GM19238 (cell line): Measurements from ENCODE around the gene IFNGR2.
"Not testable (repeated sequence)": the region's sequence is repeated elsewhere in the genome, so short reads cannot be mapped to it uniquely, and the experiment has no call there.

Source experiments
- DNase-seq: peaks from one replicate; pipeline ENCODE4 v3.0.0; 2011; ENCODE audit warnings: low spot score; ENCODE audit not compliant: insufficient read length

Gene IFNGR2

DNA sequence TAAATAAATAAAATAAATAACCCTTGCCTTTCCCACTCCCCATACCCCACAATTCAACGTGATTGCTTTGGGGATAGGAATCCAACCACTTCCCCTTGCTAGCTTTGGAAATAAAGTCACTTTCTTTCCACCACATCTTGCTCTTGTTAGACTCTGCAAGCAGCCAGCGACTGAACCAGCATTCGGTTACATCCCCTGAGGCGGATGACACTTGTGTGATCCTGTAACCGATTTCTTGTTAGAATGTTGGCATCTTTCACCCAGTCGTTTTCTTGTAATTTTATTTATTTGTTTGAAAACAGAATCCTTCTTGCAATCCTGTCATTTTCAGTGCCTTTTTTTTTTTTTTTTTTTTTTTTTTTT is 1.6 kb upstream of the IFNGR2 start:
- DNase-seq = no peak

DNA sequence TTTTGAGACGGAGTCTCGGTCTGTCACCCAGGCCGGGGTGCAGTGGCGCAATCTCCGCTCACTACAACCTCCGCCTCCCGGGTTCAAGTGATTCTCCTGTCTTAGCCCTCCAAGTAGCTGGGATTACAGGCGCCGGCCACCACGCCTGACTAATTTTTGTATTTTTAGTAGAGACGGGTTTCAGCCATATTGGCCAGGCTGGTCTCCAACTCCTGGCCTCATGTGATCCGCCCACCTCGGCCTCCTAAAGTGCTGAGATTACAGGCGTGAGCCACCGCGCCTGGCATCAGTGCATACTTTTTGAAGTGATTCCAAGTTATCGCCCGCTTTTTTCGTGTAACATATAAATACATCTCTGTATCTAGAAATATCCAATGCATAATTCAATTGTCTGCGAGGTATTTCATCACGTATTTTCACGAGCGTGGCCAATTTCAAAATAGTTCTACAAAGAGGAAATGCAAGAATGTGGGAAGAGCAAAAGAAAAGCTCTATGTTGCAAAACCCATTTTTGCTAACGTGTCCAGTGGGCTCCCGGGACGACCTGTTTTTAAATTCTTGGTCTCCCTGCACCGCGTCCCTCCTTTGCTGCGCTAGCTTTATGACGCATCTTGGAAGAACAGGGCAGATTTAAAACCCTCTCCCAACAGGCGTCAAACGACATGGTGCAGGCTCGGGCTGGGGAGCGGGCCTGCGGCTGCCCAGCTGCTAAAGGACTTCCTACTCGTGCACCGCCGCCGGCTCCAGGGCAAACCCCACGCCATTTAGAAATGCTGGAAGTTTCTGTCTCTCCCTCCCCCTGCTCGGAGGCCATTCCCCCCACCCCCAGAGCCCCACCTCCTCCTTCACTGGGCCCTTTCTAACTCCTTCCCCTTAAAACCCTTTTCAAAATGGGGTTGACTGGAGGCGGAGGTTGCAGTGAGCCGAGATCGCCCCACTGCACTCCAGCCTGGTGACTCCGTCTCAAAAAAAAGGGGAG is 923 bp upstream of the IFNGR2 start:
- peak; percentile 56 for DNase-seq

DNA sequence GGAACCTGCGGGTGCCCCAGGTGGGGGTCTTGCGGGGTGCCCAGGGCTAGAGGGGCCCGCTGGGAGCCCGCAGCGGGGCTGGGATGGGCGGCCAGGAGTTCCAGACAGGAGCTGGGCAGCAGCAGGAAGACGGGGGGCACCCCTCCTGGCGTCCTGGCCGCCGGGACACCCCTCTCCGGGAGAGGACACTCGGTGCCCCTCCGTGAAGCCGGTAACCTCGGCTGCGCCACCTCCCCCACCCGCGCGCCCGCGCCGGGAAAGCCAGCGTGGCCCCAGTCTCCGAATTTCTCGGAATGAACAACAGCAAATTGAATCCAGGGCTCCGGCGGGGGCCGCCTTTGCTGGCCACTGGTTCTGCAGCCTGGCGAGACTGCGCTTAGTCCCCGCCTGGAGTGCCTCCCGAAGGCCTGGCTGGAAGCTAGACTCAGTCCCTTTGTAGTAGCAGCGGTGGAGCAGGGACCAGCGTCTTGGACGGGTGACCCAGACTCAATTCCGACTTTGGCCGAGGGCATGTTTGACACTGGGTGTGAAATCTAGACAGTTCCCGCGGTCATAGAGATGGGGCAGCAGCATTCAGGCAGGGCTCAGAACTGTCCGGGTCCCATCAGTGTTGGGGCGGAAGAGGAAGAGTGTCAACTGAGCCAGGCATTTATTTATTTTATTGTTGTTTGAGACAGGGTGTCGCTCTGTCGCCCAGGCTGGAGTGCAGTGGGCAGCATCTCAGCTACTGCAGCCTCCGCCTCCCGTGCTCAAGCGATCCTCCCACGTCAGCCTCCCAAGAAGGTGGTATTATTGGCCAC is 773 bp downstream of the IFNGR2 start:
- DNase-seq = no peak

DNA sequence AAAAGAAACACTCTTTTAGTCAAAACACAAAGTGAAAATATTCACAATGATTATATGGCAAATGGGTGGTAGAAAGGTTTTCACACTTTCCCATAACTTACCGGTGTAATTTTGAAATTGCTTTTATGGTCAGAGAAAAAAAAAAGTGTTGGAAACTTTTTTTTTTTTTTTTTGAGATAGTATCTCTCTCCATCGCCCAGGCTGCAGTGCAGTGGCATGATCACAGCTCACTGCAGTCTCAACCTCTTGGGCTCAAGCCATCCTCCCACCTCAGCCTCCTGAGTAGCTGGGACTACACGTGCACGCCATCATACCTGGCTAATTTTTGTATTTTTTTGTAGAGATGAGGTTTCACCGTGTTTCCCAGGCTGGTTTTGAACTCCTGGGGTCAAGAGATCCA is 3.3 kb downstream of the IFNGR2 start:
- DNase-seq = no peak

DNA sequence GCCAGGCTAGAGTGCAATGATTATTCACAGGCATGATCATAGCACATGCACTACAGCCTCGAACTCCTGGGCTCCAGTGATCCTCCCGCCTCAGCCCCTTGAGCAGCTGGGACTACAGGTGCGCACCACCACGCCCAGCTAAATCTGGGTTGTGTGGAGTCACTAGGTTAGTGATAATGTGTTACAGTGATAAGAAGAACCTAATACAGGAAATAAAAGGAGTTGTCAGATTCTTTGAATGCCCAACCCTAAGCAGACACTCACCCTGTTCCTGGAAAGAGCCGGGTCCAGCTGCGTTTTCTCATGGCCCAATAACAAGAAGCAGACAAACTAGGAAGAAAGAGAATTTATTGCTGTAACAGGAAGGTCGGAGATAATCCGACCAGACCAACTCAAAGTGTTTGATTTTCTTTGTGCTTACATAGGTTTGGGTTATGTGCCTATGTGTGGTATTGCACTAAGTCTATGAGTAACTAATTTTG is 8.8 kb downstream of the IFNGR2 start:
- no peak for DNase-seq

DNA sequence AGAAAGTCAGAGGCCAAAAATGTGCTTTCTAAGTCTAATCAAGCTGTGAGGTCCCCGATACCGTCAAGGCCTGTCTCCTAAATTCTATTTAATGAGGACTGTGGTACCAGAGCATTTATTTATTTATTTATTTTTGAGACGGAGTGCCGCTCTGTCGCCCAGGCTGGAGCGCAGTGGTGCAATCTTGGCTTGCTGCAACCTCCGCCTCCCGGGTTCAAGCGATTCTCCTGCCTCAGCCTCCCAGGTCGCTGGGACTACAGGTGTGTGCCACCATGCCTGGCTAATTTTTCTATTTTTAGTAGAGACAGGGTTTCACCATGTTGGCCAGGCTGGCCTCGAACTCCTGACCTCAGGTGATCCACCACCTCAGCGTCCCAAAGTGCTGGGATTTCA is 9.2 kb downstream of the IFNGR2 start:
- not testable (repeated sequence) for DNase-seq

DNA sequence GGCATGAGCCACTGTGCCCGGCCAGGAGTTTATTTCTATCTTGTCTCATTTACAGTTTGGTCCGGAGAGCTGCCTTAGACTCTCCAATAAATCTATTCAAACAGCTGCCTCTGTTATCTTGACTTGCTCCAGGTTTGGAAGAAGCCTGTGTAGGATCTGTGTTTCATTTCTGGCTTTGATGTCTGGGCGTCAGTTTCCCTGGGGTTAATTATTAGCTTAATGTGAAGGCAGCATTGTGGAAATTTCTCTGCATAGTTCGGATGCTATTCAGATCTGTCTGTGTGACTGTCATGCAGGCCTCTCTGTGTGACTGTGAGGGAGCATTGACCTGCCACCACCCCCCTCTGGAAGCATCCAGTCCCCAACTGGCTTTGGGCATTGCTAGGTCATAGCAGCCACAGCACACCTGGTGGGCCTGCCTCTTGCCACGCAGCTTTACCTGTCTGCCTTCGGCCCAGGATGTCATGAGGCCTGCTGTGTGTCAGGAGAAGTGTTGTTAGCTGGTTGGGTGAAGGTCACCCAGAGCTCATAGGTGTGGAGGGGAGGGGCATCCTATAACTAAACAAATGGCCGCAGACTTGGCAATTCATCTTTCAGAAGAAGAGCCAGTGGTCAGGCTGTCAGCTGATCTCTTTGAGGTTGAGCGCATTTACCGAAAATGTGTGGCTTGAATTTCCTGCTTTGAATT is 9.8 kb downstream of the IFNGR2 start:
- DNase-seq = peak; percentile 39

DNA sequence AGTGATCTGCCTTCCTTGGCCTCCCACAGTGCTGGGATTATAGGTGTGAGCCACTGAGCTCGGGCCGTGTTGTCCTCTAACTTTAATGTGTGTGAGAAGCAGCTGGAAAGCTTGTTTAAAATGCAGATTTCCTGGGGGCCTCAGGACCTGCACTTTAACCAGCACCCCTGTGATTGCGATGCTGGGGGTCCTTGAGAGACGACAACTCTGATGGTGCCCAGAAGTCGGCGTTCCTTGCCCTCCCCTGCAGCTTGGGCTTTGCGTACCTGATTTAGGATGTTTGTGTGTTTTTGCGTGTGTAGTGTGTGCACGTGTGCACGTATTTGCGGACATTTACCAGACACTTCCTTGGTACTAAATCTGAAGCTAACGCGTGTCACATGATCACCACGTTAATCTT is 10.9 kb downstream of the IFNGR2 start:
- no peak for DNase-seq

DNA sequence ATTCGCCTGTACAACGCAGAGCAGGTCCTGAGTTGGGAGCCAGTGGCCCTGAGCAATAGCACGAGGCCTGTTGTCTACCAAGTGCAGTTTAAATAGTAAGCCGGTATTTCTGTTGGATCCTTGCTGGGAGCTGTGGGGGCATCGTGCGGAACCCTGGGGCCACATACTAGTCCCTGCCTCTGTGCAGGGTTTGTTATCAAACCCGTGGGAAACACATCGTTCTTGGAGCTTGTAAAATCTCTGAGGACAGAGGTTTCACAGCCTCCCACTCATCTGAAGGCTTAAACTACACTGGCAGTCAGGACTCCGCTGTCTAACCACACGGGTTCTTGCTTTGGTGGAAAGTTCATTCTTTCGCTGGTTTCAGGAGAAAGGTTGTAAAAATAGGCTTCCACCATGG is 11.7 kb downstream of the IFNGR2 start:
- DNase-seq = no peak

DNA sequence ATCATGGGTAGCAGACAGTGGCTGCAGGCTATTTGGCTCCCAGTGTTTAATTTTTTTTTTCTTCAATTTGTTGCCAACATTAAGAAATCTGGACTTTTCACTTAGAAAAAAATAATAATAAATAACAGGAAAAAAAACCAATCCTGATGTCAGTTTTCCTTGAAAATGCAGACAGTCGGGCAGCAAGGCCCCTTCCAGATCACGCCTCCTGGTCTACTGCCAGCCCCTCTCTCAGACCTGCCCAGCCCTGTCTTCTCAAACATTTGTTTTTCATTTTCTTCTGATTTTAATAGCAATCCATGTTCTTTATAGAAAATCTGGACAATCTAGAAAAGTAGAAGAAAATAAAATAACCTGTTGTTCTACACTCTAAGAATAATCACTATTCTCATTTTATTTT is 15.5 kb downstream of the IFNGR2 start:
- DNase-seq = no peak

DNA sequence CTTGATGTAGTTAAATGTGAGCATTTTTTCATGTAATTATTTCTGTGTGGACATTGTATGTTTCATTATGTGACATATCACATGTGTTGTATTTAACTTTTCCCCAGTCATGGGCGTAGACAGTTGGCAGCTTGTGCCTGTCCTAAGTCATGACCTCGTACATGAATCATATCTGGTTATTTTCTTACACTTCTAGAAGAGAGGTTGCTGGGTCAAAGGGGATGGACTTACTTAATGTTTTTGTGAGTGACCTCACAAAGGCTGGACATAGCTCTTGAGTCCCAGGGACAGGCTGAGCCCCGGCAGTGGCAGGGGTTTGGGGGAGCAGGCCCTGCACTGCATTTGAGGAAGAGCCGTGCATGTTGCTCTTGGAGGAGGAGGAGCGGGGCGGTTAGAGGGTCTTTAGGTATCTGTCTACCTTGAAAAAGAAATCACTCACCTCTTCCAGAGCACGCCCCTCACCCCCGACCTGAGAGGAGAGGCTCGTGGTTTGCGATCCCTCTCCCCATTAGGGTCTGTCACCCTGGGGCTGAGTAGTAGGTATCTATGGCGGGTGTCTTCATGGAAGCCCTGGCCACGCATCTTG is 16.4 kb downstream of the IFNGR2 start:
- no peak for DNase-seq

DNA sequence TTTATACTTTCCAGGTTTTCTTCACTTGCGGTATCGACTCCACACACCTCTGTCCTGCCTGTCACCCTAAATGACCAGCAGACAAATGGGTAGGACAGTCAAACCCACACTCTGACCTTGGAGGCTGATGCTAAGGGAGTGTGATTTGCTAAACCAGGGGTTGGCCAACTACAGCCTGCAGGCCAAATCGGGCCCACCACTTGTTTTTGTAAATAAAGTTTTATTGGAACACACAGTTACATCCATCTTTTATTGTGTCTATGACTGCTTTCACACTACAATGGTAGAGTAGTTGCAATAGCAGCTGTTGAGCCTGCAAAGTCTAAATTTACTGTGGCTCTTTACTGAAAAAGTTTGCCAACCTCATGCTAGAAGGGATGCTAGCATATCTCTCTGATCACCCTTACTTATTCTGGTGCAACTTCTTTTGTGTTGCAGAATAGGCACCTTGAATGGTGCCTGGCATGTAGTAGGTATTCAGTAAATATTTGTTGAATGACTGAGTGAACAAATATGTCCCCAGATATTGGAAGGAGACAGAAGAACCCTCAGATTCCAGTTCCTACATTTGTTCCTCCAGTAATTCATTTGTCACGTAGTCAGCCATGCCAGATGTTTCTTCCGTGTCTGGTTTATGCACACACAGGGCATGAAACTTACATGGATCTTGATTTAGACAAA is 18.6 kb downstream of the IFNGR2 start:
- no peak for DNase-seq

DNA sequence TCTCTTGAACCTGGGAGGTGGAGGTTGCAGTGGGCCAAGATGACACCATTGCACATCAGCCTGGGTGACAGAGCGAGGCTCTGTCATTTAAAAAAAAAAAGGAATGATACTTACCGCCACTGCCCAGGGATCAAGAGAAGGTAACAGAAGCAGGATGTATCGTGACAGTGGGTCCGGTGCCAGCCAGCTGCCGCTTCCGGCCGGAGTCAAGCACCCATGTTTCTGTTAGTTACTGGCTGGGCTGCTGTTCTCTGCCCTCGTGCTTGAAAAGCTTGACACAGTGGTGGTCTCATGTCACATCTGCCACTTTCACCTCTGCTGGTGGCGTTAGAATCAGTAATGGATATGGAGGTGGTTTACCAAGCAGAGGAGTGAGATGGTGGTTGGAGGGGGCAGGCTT is 21.0 kb downstream of the IFNGR2 start:
- no peak for DNase-seq

DNA sequence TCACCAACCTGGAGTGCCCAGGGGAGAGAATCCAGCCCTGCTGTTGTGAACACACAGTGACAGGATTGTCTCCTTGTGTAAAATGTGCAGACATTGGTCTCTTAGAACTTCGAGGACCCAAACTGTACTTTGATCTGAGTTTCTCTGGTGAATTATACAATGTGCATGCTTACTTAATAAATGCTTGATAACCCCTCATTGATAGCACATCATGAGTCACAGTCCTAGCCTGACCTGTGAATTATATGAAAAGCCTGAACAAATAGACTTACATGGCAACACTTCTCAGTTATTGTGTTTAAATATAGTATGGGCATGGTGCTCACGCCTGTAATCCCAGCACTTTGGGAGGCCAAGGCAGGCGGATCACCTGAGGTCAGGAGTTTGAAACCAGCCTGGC is 22.6 kb downstream of the IFNGR2 start:
- DNase-seq = no peak

DNA sequence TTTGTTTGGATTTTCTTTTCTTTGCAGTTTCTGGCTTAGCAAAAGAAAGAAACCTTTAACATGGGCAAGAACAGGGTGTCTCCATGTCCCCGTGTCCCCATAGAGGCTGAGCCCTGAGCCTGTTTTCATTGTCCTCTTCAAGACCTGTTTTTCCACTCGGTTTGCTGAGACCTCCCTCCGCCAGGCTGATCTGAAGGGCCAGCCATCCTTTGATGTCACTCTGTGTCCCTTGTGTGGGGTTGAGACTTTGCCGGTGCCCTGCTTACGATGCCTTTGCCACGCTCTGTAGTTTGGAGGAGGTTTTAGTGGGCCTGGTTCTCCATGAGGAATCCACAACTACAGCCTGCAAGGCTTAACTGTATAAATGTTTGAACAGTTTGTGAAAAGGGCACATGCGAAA is 23.8 kb downstream of the IFNGR2 start:
- no peak for DNase-seq

DNA sequence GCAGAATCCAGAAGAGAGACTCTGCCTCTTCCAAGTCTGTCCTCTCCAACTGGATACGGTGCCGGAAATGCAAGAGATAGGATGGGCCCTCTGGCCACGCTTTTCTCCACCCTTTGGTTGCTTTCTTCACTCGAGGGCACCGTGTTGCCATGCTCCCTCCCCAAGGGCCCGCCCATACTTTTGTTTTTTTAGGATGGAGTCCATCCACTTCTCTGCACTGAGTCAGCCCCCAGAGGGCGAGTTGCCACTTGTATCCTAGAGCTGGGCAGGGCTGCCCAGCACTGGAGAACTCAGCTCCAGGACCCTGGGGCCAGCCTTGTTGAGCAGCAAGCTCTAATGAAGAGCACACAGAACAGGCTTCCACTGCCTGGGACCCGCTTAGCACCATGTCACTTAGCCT is 25.5 kb downstream of the IFNGR2 start:
- DNase-seq = no peak

DNA sequence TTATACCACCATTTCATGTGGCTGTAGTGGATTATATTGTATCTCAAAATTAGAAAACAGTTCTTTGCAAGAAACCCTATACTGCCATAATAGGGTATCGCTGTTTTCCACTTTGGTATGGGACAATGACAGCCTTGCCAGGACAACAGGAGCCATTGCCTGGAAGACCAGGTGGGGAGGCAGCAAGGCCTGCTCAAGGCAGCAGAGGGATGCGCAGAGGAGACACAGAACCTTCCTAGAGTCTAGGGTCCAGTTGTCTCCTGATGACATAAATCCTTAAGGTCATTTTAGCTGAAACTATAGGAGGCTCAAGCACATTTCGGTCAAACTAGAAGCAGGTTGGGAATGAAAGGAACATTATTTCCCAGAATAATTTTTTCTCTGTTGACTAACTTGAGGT is 27.6 kb downstream of the IFNGR2 start:
- no peak for DNase-seq

DNA sequence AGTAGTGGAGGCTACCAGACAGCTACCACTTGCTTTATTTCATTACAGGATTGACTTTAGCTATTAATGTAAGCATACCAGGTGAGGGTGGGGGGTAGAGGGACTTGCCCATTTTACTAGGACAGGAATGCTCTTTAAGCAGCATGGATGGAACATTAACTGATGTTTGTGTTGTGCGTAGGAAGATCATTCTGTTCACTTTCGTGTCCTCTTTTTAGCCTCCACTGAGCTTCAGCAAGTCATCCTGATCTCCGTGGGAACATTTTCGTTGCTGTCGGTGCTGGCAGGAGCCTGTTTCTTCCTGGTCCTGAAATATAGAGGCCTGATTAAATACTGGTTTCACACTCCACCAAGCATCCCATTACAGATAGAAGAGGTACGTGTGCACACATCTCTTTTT is 29.3 kb downstream of the IFNGR2 start:
- DNase-seq = no peak

DNA sequence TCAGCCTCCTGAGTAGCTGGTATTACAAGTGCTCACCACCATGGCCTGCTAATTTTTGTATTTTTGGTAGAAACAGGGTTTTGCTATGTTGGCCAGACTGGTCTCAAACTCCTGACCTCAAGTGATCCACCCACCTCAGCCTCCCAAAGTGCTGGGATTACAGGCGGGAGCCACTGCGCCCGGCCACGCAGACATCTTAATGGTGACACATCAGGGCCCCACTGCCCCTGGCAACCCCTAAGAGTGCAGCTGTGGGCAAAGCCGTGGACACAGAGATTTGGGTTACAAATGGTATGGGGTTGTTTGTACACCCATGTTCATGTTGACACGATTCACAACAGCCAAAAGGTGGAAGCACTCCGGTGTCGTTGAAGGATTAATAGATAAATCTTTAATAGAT is 29.8 kb downstream of the IFNGR2 start:
- no peak for DNase-seq

DNA sequence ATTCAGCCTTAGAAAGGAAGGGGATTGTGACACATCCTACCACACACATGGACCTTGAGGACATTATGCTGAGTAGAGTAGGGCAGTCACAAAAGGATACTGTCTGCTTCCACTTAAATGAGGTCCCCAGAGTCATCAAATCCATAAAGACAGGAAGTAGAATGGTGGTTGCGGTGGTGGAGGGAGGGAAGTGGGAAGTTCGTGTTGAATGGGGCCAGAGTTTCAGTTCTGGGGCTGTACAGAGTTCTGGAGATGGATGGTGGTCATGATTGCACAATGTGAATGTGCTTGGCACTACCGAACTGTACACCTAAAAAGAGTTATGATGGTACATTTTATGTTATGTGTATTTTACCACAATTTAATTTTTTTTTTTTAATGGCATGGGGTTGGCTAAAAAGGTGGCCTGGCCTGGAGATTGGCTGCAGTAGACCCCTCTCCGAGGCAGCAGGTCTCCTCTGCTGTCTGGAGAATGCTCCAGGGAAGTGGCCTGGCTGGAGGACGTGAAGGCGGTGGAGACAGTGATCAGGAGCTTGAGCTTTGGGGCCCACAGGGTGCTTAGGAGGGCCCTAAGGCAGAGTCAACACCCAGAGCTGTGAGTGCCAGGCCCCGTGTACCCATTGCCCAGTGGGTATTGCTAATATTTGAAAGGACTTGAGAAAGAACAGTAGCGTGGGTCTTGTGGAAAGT is 30.4 kb downstream of the IFNGR2 start:
- no peak for DNase-seq
